KMS-11 (cell line): Measurements from ENCODE around the gene GLP2R.

Experiments used
- H2AFZ ChIP-seq: fragments of 200-600 bp; sonication (generic); 2 replicates; pipeline ENCODE4 v1.6.1; 2016; ENCODE audit warnings: antibody characterized with exemption, mixed run types, low read depth
- H3K27ac ChIP-seq: fragments of 200-600 bp; sonication (generic); 2 replicates; pipeline ENCODE4 v1.6.1; 2016; ENCODE audit warnings: mild to moderate bottlenecking, mixed run types
- H3K27me3 ChIP-seq: fragments of 200-600 bp; sonication (generic); 2 replicates; pipeline ENCODE4 v1.6.1; 2017; ENCODE audit warnings: mild to moderate bottlenecking, low read depth, mixed run types, moderate library complexity; ENCODE audit not compliant: insufficient read depth
- H3K36me3 ChIP-seq: fragments of 200-600 bp; sonication (generic); 2 replicates; pipeline ENCODE4 v1.6.1; 2017; ENCODE audit warnings: mild to moderate bottlenecking, mixed run types; ENCODE audit not compliant: insufficient read depth
- H3K4me1 ChIP-seq: fragments of 200-600 bp; sonication (generic); 2 replicates; pipeline ENCODE4 v1.6.1; 2016; ENCODE audit warnings: mild to moderate bottlenecking, low read depth, mixed run types; ENCODE audit not compliant: poor library complexity, severe bottlenecking
- H3K4me2 ChIP-seq: fragments of 200-600 bp; sonication (generic); 2 replicates; pipeline ENCODE4 v1.7.0; 2016; ENCODE audit warnings: mild to moderate bottlenecking, mixed run types
- H3K4me3 ChIP-seq: fragments of 200-600 bp; sonication (generic); IDR thresholded peaks from 2 replicates; pipeline ENCODE4 v1.6.1; 2017; ENCODE audit warnings: low read depth, low read length, mixed read lengths; ENCODE audit not compliant: insufficient read depth
- H3K79me2 ChIP-seq: fragments of 200-600 bp; sonication (generic); 2 replicates; pipeline ENCODE4 v1.6.1; 2016; ENCODE audit warnings: low read depth, mixed run types; ENCODE audit not compliant: insufficient read depth
- H3K9ac ChIP-seq: fragments of 200-600 bp; sonication (generic); 2 replicates; pipeline ENCODE4 v1.6.1; 2016; ENCODE audit warnings: mild to moderate bottlenecking, mixed run types
- H4K20me1 ChIP-seq: fragments of 200-600 bp; sonication (generic); 2 replicates; pipeline ENCODE4 v1.6.1; 2016; ENCODE audit warnings: mild to moderate bottlenecking, mixed run types; ENCODE audit not compliant: insufficient read depth
- CTCF ChIP-seq: fragments of 200-600 bp; sonication (generic); conservative IDR thresholded peaks from 2 replicates; pipeline ENCODE4 v1.6.1; 2017; ENCODE audit warnings: low read depth, mild to moderate bottlenecking, antibody characterized with exemption, low read length, moderate library complexity, mixed read lengths

Gene GLP2R

GRCh38 chr17:9899280-9900043 is 73.7 kb downstream of the GLP2R start:
- no peaks in the 10 kb centered on the region for H3K36me3 ChIP-seq
- no peak overlapping the region for H3K9ac ChIP-seq
- TF ChIP-seq CTCF = no peak
- no peak overlapping the region for H3K4me2 ChIP-seq
- no peaks in the 10 kb centered on the region for H3K4me1 ChIP-seq
- H3K4me3 ChIP-seq = no peak overlapping the region
- H3K27ac ChIP-seq = no peak overlapping the region
- no peaks in the 10 kb centered on the region for H4K20me1 ChIP-seq
- H3K79me2 ChIP-seq = no peaks in the 10 kb centered on the region
- H2AFZ ChIP-seq = no peak overlapping the region
- no peaks in the 10 kb centered on the region for H3K27me3 ChIP-seq

- Histone ChIP-seq H4K20me1 (no peaks in the 10 kb centered on the region), H3K4me2 (no peak overlapping the region), H3K27me3 (no peaks in the 10 kb centered on the region), H3K4me1 (no peaks in the 10 kb centered on the region), H3K27ac (no peak overlapping the region), H3K4me3 (no peak overlapping the region), H3K79me2 (no peaks in the 10 kb centered on the region), H3K36me3 (no peaks in the 10 kb centered on the region), H2AFZ (no peak overlapping the region), H3K9ac (no peak overlapping the region)
- TF ChIP-seq CTCF = no peak
Observed at GRCh38 chr17:9900044-9900594, 74.4 kb downstream of the GLP2R start.

- Histone ChIP-seq H3K9ac (no peak overlapping the region), H2AFZ (no peak overlapping the region), H3K36me3 (no peaks in the 10 kb centered on the region), H3K4me3 (no peak overlapping the region), H4K20me1 (no peaks in the 10 kb centered on the region), H3K79me2 (no peaks in the 10 kb centered on the region), H3K4me2 (no peak overlapping the region), H3K4me1 (no peaks in the 10 kb centered on the region), H3K27ac (no peak overlapping the region), H3K27me3 (no peaks in the 10 kb centered on the region)
- TF ChIP-seq CTCF = no peak
Observed at GRCh38 chr17:9900784-9901183, 75.1 kb downstream of the GLP2R start.

GRCh38 chr17:9902120-9902519 is 76.4 kb downstream of the GLP2R start:
- Histone ChIP-seq H4K20me1 (no peaks in the 10 kb centered on the region), H3K27me3 (no peaks in the 10 kb centered on the region), H3K4me2 (no peak overlapping the region), H2AFZ (no peak overlapping the region), H3K4me3 (no peak overlapping the region), H3K4me1 (no peaks in the 10 kb centered on the region), H3K36me3 (no peaks in the 10 kb centered on the region), H3K9ac (no peak overlapping the region), H3K79me2 (no peaks in the 10 kb centered on the region), H3K27ac (no peak overlapping the region)
- TF ChIP-seq CTCF = no peak
